Endothelial cell of umbilical vein (primary cell): ENCODE data around the gene OR52B2. TPM values are rescaled to one million over a fixed set of nuclear protein-coding genes. Genes with fewer than 3 reads are reported as not detected.

Experiments
- polyA plus RNA-seq, 4 experiments: library from polyadenylated mRNA; depleted of rRNA in 3 of 4; stranded (reverse) in 3 of 4; unstranded in 1 of 4; fragments of >200 nt; gene quantifications; 2 replicates each; pipeline versions ENCODE4 v1.2.1 to v1.2.3, GENCODE V29; 2011 to 2012; ENCODE audit warnings: missing spikeins in 1 of 4
- total RNA-seq: library from RNA; stranded (reverse); gene quantifications from 2 replicates; pipeline ENCODE4 v1.2.3, GENCODE V29; 2021

The OR52B2 gene
- total and polyA plus RNA-seq, 2 donors (not counting 3 experiments of a cell fraction or from before 2014, with no cell fraction given), result not detected

Other genes with a start within 250 kb of the OR52B2 start
- gene OR56A3, start 228.1 kb downstream of the OR52B2 start, total RNA-seq, result not detected in 2 replicates
- gene OR56A3, start 228.1 kb downstream of the OR52B2 start, polyA plus RNA-seq, result not detected in 2 replicates
- not detected in 2 replicates for gene OR56A5, start 201.8 kb downstream of the OR52B2 start, total RNA-seq
- not detected in 2 replicates for gene OR56A5, start 201.8 kb downstream of the OR52B2 start, polyA plus RNA-seq
- not detected in 2 replicates for gene OR52L1, start 183.3 kb downstream of the OR52B2 start, total RNA-seq
- 0.07 TPM in 1 of 2 replicates, not detected in the other for gene OR52L1, start 183.3 kb downstream of the OR52B2 start, polyA plus RNA-seq
- gene OR56A4, start 163.4 kb downstream of the OR52B2 start, total RNA-seq, result not detected in 2 replicates
- not detected in 2 replicates for gene OR56A4, start 163.4 kb downstream of the OR52B2 start, polyA plus RNA-seq
- not detected in 2 replicates for gene OR56A1, start 139.6 kb downstream of the OR52B2 start, total RNA-seq
- not detected in 2 replicates for gene OR56A1, start 139.6 kb downstream of the OR52B2 start, polyA plus RNA-seq
- gene OR56B4, start 62.6 kb downstream of the OR52B2 start, total RNA-seq, result not detected in 2 replicates
- gene OR56B4, start 62.6 kb downstream of the OR52B2 start, polyA plus RNA-seq, result not detected in 2 replicates
- not detected in 2 replicates for gene OR52W1, start 28.9 kb upstream of the OR52B2 start, total RNA-seq
- gene OR52W1, start 28.9 kb upstream of the OR52B2 start, polyA plus RNA-seq, result not detected in 2 replicates
- not detected in 2 replicates for gene C11orf42, start 35.2 kb upstream of the OR52B2 start, total RNA-seq
- not detected in 2 replicates for gene C11orf42, start 35.2 kb upstream of the OR52B2 start, polyA plus RNA-seq
- 21.3 and 23.0 TPM in 2 replicates for gene FHIP1B, start 64.3 kb upstream of the OR52B2 start, total RNA-seq
- gene FHIP1B, start 64.3 kb upstream of the OR52B2 start, polyA plus RNA-seq, result 50.1 and 61.5 TPM in 2 replicates
- gene CNGA4, start 68.8 kb upstream of the OR52B2 start, total RNA-seq, result not detected in 2 replicates
- 0.11 TPM in 1 of 2 replicates, not detected in the other for gene CNGA4, start 68.8 kb upstream of the OR52B2 start, polyA plus RNA-seq
- not detected in 2 replicates for gene CCKBR, start 89.5 kb upstream of the OR52B2 start, total RNA-seq
- not detected in 2 replicates for gene CCKBR, start 89.5 kb upstream of the OR52B2 start, polyA plus RNA-seq
- gene CAVIN3, start 150.2 kb upstream of the OR52B2 start, total RNA-seq, result 153 and 164 TPM in 2 replicates
- 221 and 241 TPM in 2 replicates for gene CAVIN3, start 150.2 kb upstream of the OR52B2 start, polyA plus RNA-seq
- gene SMPD1, start 220.1 kb upstream of the OR52B2 start, total RNA-seq, result 51.9 and 58.9 TPM in 2 replicates
- gene SMPD1, start 220.1 kb upstream of the OR52B2 start, polyA plus RNA-seq, result 93.6 and 105 TPM in 2 replicates
- gene APBB1, start 248.8 kb upstream of the OR52B2 start, total RNA-seq, result 44.3 and 48.0 TPM in 2 replicates
- 63.5 and 63.8 TPM in 2 replicates for gene APBB1, start 248.8 kb upstream of the OR52B2 start, polyA plus RNA-seq